Endodermal cell (in vitro differentiated cells): ENCODE measurements around the gene UBE2E1. TPM values are rescaled to one million over a fixed set of nuclear protein-coding genes. Genes with fewer than 3 reads are reported as not detected.
A peak's percentile ranks its signal among the peaks of the same experiment; 100 is the strongest.

ENCODE experiments used
- DNase-seq: peaks from one replicate; pipeline ENCODE4 v3.0.0-alpha.2; 2017
- H3K27ac ChIP-seq: 2 replicates; pipeline ENCODE4 v1.5.1; 2013; ENCODE audit warnings: mild to moderate bottlenecking, low read depth, low read length, moderate library complexity
- H3K27me3 ChIP-seq: 2 replicates; pipeline ENCODE4 v1.6.1; 2013; ENCODE audit warnings: mild to moderate bottlenecking, low read length, moderate library complexity; ENCODE audit not compliant: insufficient read depth, control insufficient read depth, poor library complexity, severe bottlenecking
- H3K36me3 ChIP-seq: 2 replicates; pipeline ENCODE4 v1.7.0; 2013; ENCODE audit warnings: mild to moderate bottlenecking, low read length, moderate library complexity; ENCODE audit not compliant: control insufficient read depth, insufficient read depth
- H3K4me1 ChIP-seq: one replicate; pipeline ENCODE4 v1.7.0; 2013; ENCODE audit warnings: low read length; ENCODE audit not compliant: control insufficient read depth, insufficient read depth
- H3K4me3 ChIP-seq: 2 replicates; pipeline ENCODE4 v1.5.1; 2013; ENCODE audit warnings: mild to moderate bottlenecking, low read length, moderate library complexity
- H3K9ac ChIP-seq: 2 replicates; pipeline ENCODE4 v1.6.1; 2013; ENCODE audit warnings: mild to moderate bottlenecking, low read length, moderate library complexity; ENCODE audit not compliant: poor library complexity, severe bottlenecking; ENCODE audit errors: extremely low read depth
- H3K9me3 ChIP-seq: 2 replicates; pipeline ENCODE4 v1.6.1; 2013; ENCODE audit warnings: mild to moderate bottlenecking, low read length, moderate library complexity; ENCODE audit not compliant: control insufficient read depth
- H3K27ac Mint-ChIP-seq: 2 replicates; pipeline ENCODE4 v1.8.0; 2020; ENCODE audit warnings: mixed read lengths
- H3K27me3 Mint-ChIP-seq: 2 replicates; pipeline ENCODE4 v1.8.0; 2021; ENCODE audit warnings: mild to moderate bottlenecking, mixed read lengths; ENCODE audit not compliant: insufficient read depth
- H3K36me3 Mint-ChIP-seq: 2 replicates; pipeline ENCODE4 v1.8.0; 2020; ENCODE audit warnings: low read depth, mixed read lengths
- H3K4me1 Mint-ChIP-seq: 2 replicates; pipeline ENCODE4 v1.8.0; 2020; ENCODE audit warnings: mixed read lengths
- H3K4me3 Mint-ChIP-seq: 2 replicates; pipeline ENCODE4 v1.8.0; 2020; ENCODE audit warnings: mild to moderate bottlenecking, moderate library complexity, mixed read lengths
- H3K9me3 Mint-ChIP-seq: 2 replicates; pipeline ENCODE4 v1.8.0; 2020; ENCODE audit warnings: mild to moderate bottlenecking, mixed read lengths
- WGBS, 2 experiments: methylation state at CpG; one replicate each; pipeline versions ENCODE4 v1.1.5 to v1.1.7; 2013; ENCODE audit warnings: missing lambda C conversion rate in 2 of 2, mixed read lengths in 1 of 2; ENCODE audit not compliant: insufficient coverage in 1 of 2, insufficient read length in 1 of 2; 5-methylcytosine and 5-hydroxymethylcytosine counted together
- total RNA-seq, 2 donors: library from RNA; stranded (reverse); fragmentation: NEBNext Ultra II Directional in 1 of 2; extraction: Animal tissue kit (Norgen Biotek cat#: 25700) in 1 of 2; gene quantifications; 2 replicates in 1 of 2; 3 replicates in 1 of 2; pipeline ENCODE4 v1.2.1, GENCODE V29; 2021
- TF ChIP-seq, protein P1 (sequence below): fragments of 200-600 bp; sonication (generic); conservative IDR thresholded peaks from 2 replicates; pipeline ENCODE4 v1.5.0; 2021; ENCODE audit warnings: antibody characterized with exemption, mild to moderate bottlenecking

The UBE2E1 gene
- total RNA-seq, 2 donors from 2014 or later: 112 to 120 TPM

DNA sequence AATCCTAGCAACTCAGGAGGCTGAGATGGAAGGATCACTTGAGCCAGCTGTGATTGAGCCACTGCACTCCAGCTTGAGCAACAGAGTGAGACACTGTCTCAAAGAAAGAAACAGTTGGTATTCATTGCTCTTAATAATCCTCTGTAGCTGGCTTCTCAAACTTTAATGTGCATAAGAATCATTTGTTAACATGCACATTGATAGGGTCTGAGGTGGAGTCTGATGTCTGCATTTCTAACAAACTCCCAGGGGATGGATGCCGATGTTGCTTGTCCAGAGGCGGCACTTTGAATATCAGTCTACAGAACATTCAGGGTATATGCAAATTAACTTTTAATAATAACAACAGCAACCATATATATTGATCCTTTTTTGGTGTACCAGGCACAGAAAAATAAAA is 71.2 kb downstream of the UBE2E1 start:
- no peak for DNase-seq
- Mint-ChIP-seq H3K4me3 (no peak overlapping the region), H3K27ac (no peak overlapping the region), H3K27me3 (no peaks in the 10 kb centered on the region), H3K9me3 (peaks cover 32% of the 10 kb centered on the region), H3K4me1 (peaks cover 6% of the 10 kb centered on the region), H3K36me3 (peaks cover 41% of the 10 kb centered on the region)
- Histone ChIP-seq H3K4me3 (no peak overlapping the region), H3K36me3 (peaks cover 32% of the 10 kb centered on the region), H3K27me3 (no peaks in the 10 kb centered on the region), H3K4me1 (no peaks in the 10 kb centered on the region), H3K9ac (no peak overlapping the region), H3K9me3 (peaks cover 21% of the 10 kb centered on the region), H3K27ac (no peak overlapping the region)
- TF ChIP-seq, protein P1, sequence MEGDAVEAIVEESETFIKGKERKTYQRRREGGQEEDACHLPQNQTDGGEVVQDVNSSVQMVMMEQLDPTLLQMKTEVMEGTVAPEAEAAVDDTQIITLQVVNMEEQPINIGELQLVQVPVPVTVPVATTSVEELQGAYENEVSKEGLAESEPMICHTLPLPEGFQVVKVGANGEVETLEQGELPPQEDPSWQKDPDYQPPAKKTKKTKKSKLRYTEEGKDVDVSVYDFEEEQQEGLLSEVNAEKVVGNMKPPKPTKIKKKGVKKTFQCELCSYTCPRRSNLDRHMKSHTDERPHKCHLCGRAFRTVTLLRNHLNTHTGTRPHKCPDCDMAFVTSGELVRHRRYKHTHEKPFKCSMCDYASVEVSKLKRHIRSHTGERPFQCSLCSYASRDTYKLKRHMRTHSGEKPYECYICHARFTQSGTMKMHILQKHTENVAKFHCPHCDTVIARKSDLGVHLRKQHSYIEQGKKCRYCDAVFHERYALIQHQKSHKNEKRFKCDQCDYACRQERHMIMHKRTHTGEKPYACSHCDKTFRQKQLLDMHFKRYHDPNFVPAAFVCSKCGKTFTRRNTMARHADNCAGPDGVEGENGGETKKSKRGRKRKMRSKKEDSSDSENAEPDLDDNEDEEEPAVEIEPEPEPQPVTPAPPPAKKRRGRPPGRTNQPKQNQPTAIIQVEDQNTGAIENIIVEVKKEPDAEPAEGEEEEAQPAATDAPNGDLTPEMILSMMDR: no peak
- WGBS, 2 experiments: 90 to 100% methylated on average over 2 of the region's 2 CpGs

DNA sequence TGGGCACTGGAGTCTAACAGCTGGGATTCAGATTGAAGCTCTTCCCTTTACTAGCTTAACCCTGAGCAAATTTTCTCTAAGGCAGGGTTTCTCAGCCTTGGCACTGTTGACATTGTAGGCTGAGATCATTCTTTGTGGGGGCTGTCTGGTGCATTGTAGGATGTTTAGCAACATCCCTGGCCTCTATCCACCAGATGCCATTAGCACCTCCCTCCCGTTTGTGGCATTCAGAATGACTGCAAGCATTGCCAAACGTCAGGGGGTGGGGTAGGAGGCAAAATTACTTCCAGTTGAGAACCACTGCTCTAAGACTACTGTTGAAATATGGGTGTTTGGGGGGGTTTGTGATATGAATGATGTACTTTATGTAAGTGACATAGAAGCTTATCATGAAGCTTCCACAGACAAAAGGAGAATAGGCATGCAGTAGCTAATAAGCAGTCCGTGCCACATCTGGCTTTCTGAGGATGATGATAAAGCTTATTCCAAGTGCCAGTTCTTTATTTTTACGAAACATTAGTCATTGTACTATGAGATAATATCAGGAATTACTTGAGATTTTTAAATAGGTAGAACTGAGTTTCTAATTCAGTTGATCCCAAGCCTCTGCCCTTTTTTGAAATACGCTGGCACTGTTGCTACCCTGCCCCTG is 71.7 kb downstream of the UBE2E1 start:
- Histone ChIP-seq H3K4me3 (no peak overlapping the region), H3K9ac (no peak overlapping the region), H3K36me3 (peaks cover 32% of the 10 kb centered on the region), H3K4me1 (no peaks in the 10 kb centered on the region), H3K27me3 (no peaks in the 10 kb centered on the region), H3K27ac (no peak overlapping the region), H3K9me3 (peaks cover 21% of the 10 kb centered on the region)
- Mint-ChIP-seq H3K4me3 (no peak overlapping the region), H3K27me3 (no peaks in the 10 kb centered on the region), H3K4me1 (peaks cover 6% of the 10 kb centered on the region), H3K27ac (no peak overlapping the region), H3K9me3 (peaks cover 37% of the 10 kb centered on the region), H3K36me3 (peaks cover 45% of the 10 kb centered on the region)
- TF ChIP-seq, protein P1: no peak
- 86 to 100% methylated on average over 3 to 5 of the region's 5 CpGs for WGBS, 2 experiments
- no peak for DNase-seq

DNA sequence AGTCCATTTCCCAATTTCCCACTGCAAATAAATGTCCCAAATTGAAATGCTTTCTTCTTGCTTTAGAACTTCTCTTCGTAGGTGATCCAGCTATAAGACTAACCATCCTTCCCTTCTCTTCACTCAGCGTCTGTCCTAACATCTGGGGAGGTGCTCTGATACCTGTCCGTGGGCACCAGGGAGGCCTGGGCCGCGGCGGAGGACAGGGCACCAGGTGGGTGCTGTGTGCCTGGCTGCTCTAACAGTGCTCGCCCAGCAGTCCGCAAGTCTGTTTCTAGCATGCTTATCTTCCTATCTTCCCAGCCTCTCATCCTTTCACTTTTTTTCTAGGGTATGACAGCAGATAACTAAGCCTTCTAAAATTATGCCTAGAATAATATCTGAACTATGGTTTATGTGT is 73.7 kb downstream of the UBE2E1 start:
- peak overlapping the region; percentile 5 for H3K4me3 ChIP-seq
- no peak overlapping the region for H3K9ac ChIP-seq
- Mint-ChIP-seq H3K36me3 (peaks cover 52% of the 10 kb centered on the region), H3K4me1 (peaks cover 11% of the 10 kb centered on the region), H3K9me3 (peaks cover 38% of the 10 kb centered on the region), H3K27me3 (no peaks in the 10 kb centered on the region), H3K27ac (no peak overlapping the region), H3K4me3 (no peak overlapping the region)
- H3K9me3 ChIP-seq: peaks cover 21% of the 10 kb centered on the region
- TF ChIP-seq, protein P1: no peak
- H3K36me3 ChIP-seq: peaks cover 32% of the 10 kb centered on the region
- no peak for DNase-seq
- H3K27ac ChIP-seq: no peak overlapping the region
- peaks cover 4% of the 10 kb centered on the region for H3K4me1 ChIP-seq
- 94 to 100% methylated on average over 4 to 8 of the region's 8 CpGs for WGBS, 2 experiments
- no peaks in the 10 kb centered on the region for H3K27me3 ChIP-seq
